ENCODE measurements around the gene SLC10A7.

The SLC10A7 gene

GRCh38 chr4:146294776-146295175 is 227.0 kb downstream of the SLC10A7 start:
- no peak for DNase-seq

- DNase-seq = no peak
Measured at GRCh38 chr4:146292508-146292907, 229.2 kb downstream of the SLC10A7 start.

- no peak for DNase-seq
Measured at GRCh38 chr4:146291313-146291712, 230.4 kb downstream of the SLC10A7 start.

- DNase-seq = no peak
Measured at GRCh38 chr4:146288193-146288592, 233.5 kb downstream of the SLC10A7 start.

- no peak for DNase-seq
Measured at GRCh38 chr4:146285037-146285436, 236.7 kb downstream of the SLC10A7 start.

GRCh38 chr4:146283758-146284651 is 237.7 kb downstream of the SLC10A7 start:
- DNase-seq = no peak

GRCh38 chr4:146282657-146283056 is 239.1 kb downstream of the SLC10A7 start:
- DNase-seq = no peak

GRCh38 chr4:146278986-146279385 is 242.8 kb downstream of the SLC10A7 start:
- DNase-seq = no peak

GRCh38 chr4:146275370-146275769 is 246.4 kb downstream of the SLC10A7 start:
- no peak for DNase-seq

- DNase-seq = no peak
Measured at GRCh38 chr4:146274774-146275173, 247.0 kb downstream of the SLC10A7 start.

GRCh38 chr4:146273204-146273901 is 248.4 kb downstream of the SLC10A7 start:
- DNase-seq = no peak

- no peak for DNase-seq
Measured at GRCh38 chr4:146271466-146271865, 250.3 kb downstream of the SLC10A7 start.

- DNase-seq = no peak
Measured at GRCh38 chr4:146269228-146269653, 252.5 kb downstream of the SLC10A7 start.

- no peak for DNase-seq
Measured at GRCh38 chr4:146267826-146268225, 253.9 kb downstream of the SLC10A7 start.

- no peak for DNase-seq
Measured at GRCh38 chr4:146265950-146266490, 255.7 kb downstream of the SLC10A7 start.

GRCh38 chr4:146263793-146264192 is 257.9 kb downstream of the SLC10A7 start:
- no peak for DNase-seq

GRCh38 chr4:146261041-146261440 is 260.7 kb downstream of the SLC10A7 start:
- no peak for DNase-seq

- no peak for DNase-seq
Measured at GRCh38 chr4:146260521-146260920, 261.2 kb downstream of the SLC10A7 start.

- DNase-seq = no peak
Measured at GRCh38 chr4:146257511-146257910, 264.2 kb downstream of the SLC10A7 start.

GRCh38 chr4:146256328-146256727 is 265.4 kb downstream of the SLC10A7 start:
- no peak for DNase-seq

GRCh38 chr4:146255874-146256273 is 265.9 kb downstream of the SLC10A7 start:
- DNase-seq = no peak

- DNase-seq = no peak
Measured at GRCh38 chr4:146255463-146255862, 266.3 kb downstream of the SLC10A7 start.

- DNase-seq = no peak
Measured at GRCh38 chr4:146252969-146253611, 268.6 kb downstream of the SLC10A7 start.
